Activated CD4-positive, CD25-positive, alpha-beta regulatory T cell treated with anti-CD3 and anti-CD28 coated beads, Interleukin-2, amount 50 U/mL, for 72 hours (primary cell): ENCODE data around the gene WNT5B.
"Not testable (repeated sequence)": the region's sequence is repeated elsewhere in the genome, so short reads cannot be mapped to it uniquely, and the experiment has no call there.

Source experiments
- DNase-seq: peaks from one replicate; pipeline ENCODE4 v3.0.0; 2021

The WNT5B gene

GRCh38 chr12:1692895-1693610 lies 64.0 kb downstream of the WNT5B start:
- no peak for DNase-seq

GRCh38 chr12:1695097-1695496 lies 66.1 kb downstream of the WNT5B start:
- DNase-seq, result not testable (repeated sequence)

DNA sequence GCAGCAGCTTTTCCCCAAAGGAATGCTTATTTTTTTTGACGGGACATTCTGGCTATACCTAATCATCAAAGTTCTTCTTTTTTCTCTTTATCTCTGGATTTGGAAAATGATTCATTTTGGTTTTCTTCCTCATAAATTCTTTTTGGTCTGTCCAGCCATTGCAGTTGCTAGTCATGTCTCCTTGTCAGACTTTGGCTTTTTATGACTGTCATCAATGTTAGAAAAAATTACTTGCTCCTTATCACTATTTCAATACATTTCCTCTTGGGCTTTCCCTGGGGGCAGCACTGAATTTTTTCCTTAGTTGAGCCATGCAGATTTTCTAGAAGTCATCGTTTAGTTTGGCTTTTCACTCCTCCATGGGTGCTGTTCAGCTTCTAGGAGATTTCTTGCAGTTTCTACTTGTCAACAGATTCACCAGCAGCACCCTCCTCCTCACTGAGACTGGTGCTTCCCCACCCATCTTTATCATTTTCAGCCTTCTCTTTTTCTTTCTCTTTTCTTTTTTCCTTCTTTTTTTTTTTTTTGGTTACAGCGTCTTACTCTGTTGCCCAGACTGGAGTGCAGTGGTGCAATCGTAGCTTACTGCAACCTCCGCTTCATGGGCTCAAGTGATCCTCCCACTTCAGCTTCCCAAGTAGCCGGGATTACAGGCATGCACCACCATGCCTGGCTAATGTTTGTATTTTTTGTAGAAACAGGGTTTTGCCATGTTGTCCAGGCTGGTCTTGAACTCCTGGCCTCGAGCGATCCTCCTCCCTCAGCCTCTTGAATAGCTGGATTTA lies 67.0 kb downstream of the WNT5B start:
- no peak for DNase-seq

- DNase-seq, result no peak
Measured at GRCh38 chr12:1696800-1697199, 67.8 kb downstream of the WNT5B start.
